Mucosa of descending colon (tissue), 3 donors: ENCODE measurements around the gene TRAF3. TPM values are rescaled to one million over a fixed set of nuclear protein-coding genes. Genes with fewer than 3 reads are reported as not detected.
"Not testable (repeated sequence)": the region's sequence is repeated elsewhere in the genome, so short reads cannot be mapped to it uniquely, and the experiment has no call there.

Source experiments
- ATAC-seq: fragments of 200-7000 bp; cut with Tn5 transposase; one replicate; pipeline ENCODE4 v1.9.1; 2020; ENCODE audit warnings: mild to moderate bottlenecking, moderate library complexity
- DNase-seq, 3 donors: peaks; one replicate each; pipeline ENCODE4 v3.0.0-alpha.2; 2020
- H3K36me3 ChIP-seq: fragments of 200-600 bp; one replicate; pipeline ENCODE4 v1.8.0; 2021; ENCODE audit warnings: low read depth, mild to moderate bottlenecking
- H3K4me1 ChIP-seq: fragments of 200-600 bp; one replicate; pipeline ENCODE4 v1.8.0; 2021; ENCODE audit warnings: low read depth, mild to moderate bottlenecking
- H3K4me3 ChIP-seq: fragments of 200-600 bp; one replicate; pipeline ENCODE4 v1.8.0; 2021; ENCODE audit warnings: mild to moderate bottlenecking
- H3K9me3 ChIP-seq: fragments of 200-600 bp; one replicate; pipeline ENCODE4 v1.8.0; 2021; ENCODE audit warnings: mild to moderate bottlenecking
- intact Hi-C, 2 donors: fragments of 100-400 bp; cut with DNase I in 1 of 2; cut with micrococcal nuclease in 1 of 2; formaldehyde crosslinking; loops; one replicate each; pipeline versions ENCODE4 v1.11.0 to v1.11.1; 2022; cut with DNase I, micrococcal nuclease
- total RNA-seq, 3 donors: library from RNA; stranded (reverse); fragmentation: NEBNext Ultra II Directional in 2 of 3; extraction: Animal tissue kit (Norgen Biotek cat#: 25700) in 2 of 3; gene quantifications; one replicate each; pipeline versions ENCODE4 v1.2.1 to v1.2.4, GENCODE V29; 2021 to 2023
- TF ChIP-seq, protein P1 (sequence below): fragments of 200-600 bp; IDR thresholded peaks from one replicate; pipeline ENCODE4 v1.8.0; 2022; ENCODE audit warnings: antibody characterized with exemption, mild to moderate bottlenecking
- donor health status: DM: no; HTN: no; CAD: no; lungs with moderate emphysema.
- donor health status: DM: no; HTN: no; CAD: no.
- donor health status: DM: no; HTN: yes; CAD: no.

TRAF3 gene
- total RNA-seq, 3 donors from 2014 or later: 20.9 to 36.0 (median 21.3) TPM

DNA sequence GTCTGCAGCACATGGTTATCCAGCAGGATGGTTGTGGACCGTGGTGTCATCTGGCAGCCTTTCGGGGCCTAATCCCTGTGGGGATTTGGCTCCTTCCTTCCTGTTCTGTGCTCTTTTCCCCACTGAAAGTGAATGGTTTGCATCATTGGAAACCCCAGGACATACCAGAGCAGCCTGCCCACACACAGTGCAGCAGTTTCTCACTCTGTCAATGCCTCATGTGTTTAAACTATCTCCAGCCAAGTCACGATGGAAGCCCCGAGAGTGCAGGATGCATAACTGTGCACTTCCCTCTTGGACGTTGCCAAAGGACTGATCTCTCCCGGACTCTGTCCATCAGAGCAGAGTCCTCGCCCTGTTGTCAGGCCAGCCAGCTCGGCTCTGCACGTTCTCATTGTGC, 116.2 kb downstream of the TRAF3 start:
- Histone ChIP-seq H3K36me3 (no peaks in the 10 kb centered on the region), H3K9me3 (no peaks in the 10 kb centered on the region), H3K4me3 (no peak overlapping the region), H3K4me1 (no peaks in the 10 kb centered on the region)
- TF ChIP-seq, protein P1, sequence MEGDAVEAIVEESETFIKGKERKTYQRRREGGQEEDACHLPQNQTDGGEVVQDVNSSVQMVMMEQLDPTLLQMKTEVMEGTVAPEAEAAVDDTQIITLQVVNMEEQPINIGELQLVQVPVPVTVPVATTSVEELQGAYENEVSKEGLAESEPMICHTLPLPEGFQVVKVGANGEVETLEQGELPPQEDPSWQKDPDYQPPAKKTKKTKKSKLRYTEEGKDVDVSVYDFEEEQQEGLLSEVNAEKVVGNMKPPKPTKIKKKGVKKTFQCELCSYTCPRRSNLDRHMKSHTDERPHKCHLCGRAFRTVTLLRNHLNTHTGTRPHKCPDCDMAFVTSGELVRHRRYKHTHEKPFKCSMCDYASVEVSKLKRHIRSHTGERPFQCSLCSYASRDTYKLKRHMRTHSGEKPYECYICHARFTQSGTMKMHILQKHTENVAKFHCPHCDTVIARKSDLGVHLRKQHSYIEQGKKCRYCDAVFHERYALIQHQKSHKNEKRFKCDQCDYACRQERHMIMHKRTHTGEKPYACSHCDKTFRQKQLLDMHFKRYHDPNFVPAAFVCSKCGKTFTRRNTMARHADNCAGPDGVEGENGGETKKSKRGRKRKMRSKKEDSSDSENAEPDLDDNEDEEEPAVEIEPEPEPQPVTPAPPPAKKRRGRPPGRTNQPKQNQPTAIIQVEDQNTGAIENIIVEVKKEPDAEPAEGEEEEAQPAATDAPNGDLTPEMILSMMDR: no peak
- ATAC-seq (peak; percentile 74), DNase-seq (peak in 2 of 3 donors; percentile 54 to 55)
- intact Hi-C loops: no loop called here

DNA sequence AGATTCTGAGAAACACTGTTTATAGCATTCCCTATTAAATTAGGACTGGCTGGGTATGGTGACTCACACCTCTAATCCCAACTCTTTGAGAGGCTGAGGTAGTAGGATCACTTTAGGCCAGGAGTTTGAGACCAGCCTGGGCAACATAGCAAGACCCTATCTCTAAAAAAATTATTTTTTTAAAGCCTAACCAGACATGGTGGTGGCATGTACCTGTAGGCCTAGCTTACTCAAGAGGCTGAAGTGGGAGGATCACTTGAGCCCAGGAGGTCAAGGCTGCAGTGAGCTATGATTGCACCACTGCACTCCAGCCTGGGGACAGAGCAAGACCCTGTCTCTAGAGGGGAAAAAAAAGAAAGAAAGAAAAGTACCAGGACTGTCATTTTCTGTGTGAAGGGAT, 119.5 kb downstream of the TRAF3 start:
- ATAC-seq, H3K9me3 ChIP-seq, H3K4me1 ChIP-seq, DNase-seq, intact Hi-C loops, H3K36me3 ChIP-seq, H3K4me3 ChIP-seq: not testable (repeated sequence)

DNA sequence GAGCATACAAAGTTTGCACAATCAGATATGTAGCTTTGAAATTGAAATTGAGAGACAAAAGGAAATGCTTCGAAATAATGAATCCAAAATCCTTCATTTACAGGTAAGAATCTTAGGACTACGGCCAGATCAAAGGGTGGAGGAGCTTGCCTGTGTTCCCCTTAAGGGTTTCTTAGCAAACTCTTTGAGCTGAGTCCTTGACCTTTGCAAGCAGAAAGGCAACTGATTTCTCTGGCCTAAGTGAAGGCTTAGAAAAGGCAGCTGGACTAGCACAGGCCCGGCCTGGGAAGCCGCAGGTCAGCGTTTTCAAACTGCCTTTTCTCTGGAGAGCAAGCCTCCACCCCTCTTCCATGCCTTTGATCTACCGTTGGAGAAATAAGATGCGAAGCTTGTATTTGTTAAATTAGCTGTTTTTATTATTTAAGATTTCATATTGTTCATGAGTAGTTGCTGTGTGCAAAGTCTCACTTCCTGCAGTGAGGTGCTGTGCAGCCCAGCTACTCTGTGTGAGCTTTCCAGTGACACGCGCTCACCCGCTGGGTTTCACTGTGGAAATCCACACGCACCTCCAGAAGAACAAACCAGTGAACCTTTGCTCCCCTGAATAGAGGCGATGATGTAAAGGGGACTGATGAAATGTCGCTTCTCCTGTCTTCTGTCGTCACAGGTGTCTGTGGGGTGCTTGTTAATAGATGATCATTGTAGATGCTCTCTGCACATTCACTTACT, 120.2 kb downstream of the TRAF3 start:
- Histone ChIP-seq H3K36me3 (no peaks in the 10 kb centered on the region), H3K9me3 (no peaks in the 10 kb centered on the region), H3K4me3 (no peak overlapping the region), H3K4me1 (no peaks in the 10 kb centered on the region)
- DNase-seq (no peak), ATAC-seq (no peak)
- TF ChIP-seq, protein P1: no peak
- intact Hi-C loops: no loop called here

DNA sequence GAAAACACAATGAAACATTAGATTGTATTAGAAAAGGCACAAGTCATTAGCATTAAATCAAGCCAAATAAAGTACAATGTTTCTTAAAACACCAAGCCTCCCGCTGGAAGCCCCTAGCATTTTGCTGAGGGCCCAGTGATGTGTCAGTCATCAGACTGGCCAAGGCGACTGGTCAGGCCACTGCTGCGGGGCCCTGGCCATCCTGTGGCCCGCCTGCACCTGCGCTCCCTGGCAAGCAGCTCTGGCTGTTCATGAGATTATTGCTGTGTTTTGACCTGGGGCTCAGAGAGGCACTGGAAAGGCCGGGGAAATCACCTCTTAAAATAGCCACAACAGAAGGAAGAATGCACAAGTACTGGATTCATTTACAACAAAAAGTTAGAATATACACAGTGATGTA, 121.0 kb downstream of the TRAF3 start:
- no peaks in the 10 kb centered on the region for H3K9me3 ChIP-seq
- no peaks in the 10 kb centered on the region for H3K4me1 ChIP-seq
- H3K4me3 ChIP-seq: no peak overlapping the region
- ATAC-seq: no peak
- no peak for DNase-seq
- intact Hi-C loops: no loop called here
- TF ChIP-seq, protein P1: no peak
- no peaks in the 10 kb centered on the region for H3K36me3 ChIP-seq

DNA sequence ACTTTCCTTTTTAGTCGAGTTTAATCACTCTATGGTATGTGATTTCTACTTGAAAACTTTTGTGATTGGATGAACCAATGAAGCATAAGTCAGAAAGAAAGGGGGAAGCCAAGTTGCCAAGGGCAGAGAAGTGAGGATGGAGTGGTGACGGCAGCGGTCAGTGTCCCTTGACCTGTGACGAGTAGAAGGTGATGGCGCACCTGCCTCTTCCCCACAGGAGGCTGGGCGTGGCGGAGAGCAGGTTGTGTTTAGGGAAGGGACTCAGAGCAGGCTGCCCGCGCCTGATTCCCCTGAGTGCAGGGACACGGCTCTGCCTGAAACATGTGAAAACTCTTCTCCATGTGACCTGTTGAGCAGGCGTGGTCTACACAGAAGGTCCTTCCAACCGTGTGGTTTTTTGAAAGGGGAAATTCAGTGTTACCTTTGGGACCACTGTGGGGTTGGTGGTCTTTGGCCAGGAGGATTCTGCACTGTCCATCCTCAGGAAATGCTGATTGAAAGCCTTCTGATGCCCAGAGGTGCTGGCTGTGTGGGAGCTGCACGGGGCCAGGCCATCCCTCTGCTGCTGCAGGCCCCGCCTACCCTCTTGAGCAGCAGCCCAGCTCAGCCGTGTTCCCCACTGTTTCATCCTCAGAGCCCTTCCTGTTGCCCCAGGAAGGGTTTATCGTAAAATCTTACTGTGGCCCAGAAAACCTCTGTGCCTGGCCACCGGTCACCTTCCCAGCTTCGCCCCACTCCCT, 121.7 kb downstream of the TRAF3 start:
- Histone ChIP-seq H3K36me3 (no peaks in the 10 kb centered on the region), H3K4me1 (no peaks in the 10 kb centered on the region), H3K4me3 (no peak overlapping the region), H3K9me3 (no peaks in the 10 kb centered on the region)
- DNase-seq: no peak
- TF ChIP-seq, protein P1: no peak
- peak; percentile 16 for ATAC-seq
- intact Hi-C loops: no loop called here

DNA sequence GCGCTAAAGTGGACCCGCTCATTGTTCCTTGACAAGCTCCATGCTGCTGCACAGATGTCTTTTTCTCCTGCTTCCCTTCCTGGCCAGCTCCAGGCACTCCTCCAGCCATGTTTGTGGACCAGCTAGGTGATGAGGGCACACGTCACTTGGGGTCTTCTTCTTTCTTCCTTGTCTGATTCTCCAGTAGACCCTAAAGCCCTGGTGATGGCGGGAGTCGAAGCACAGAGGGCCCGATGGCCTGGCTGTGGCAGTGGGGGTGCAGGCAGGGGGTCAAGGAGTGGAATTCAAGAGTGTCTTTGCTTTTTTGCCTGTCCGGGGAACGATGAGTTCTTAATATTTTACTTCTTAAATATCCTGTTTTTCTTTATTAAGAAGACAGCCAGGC, 122.3 kb downstream of the TRAF3 start:
- no peak for ATAC-seq
- no peak for DNase-seq
- TF ChIP-seq, protein P1: no peak
- intact Hi-C loops: no loop called here
- Histone ChIP-seq H3K4me1 (no peaks in the 10 kb centered on the region), H3K9me3 (no peaks in the 10 kb centered on the region), H3K36me3 (no peaks in the 10 kb centered on the region), H3K4me3 (no peak overlapping the region)
